Right renal cortex interstitium (tissue), 3 donors: Measurements from ENCODE around the gene RPL10. TPM values are rescaled to one million over a fixed set of nuclear protein-coding genes. Genes with fewer than 3 reads are reported as not detected.

Experiments used
- DNase-seq, 3 donors: peaks; one replicate each; pipeline ENCODE4 v3.0.0-alpha.2; 2013; ENCODE audit warnings: low read depth in 3 of 3, low spot score in 2 of 3
- polyA plus RNA-seq, 3 donors: library from polyadenylated mRNA; unstranded; fragments of 120-200 nt; gene quantifications; one replicate each; pipeline ENCODE4 v1.2.1, GENCODE V29; 2013; ENCODE audit not compliant: insufficient read length in 3 of 3

Gene RPL10
- polyA plus RNA-seq, 3 donors: 2,793 to 3,161 (median 3,142) TPM

GRCh38 chrX:154360155-154360713 is 37.9 kb upstream of the RPL10 start:
- DNase-seq: no peak

- DNase-seq: no peak
These were observed 36.0 kb upstream of the RPL10 start for GRCh38 chrX:154362085-154362742.

GRCh38 chrX:154363706-154364439 is 34.3 kb upstream of the RPL10 start:
- DNase-seq: no peak

GRCh38 chrX:154365052-154365600 is 33.1 kb upstream of the RPL10 start:
- no peak for DNase-seq

GRCh38 chrX:154365997-154366665 is 32.0 kb upstream of the RPL10 start:
- no peak for DNase-seq

- no peak for DNase-seq
These were observed 31.5 kb upstream of the RPL10 start for GRCh38 chrX:154366666-154367055.

- DNase-seq: no peak
These were observed 30.5 kb upstream of the RPL10 start for GRCh38 chrX:154367474-154368308.

- DNase-seq: no peak
These were observed 29.3 kb upstream of the RPL10 start for GRCh38 chrX:154368630-154369448.

GRCh38 chrX:154369449-154370299 is 28.5 kb upstream of the RPL10 start:
- peak; percentile 27 to 69 (median 67) for DNase-seq

- no peak for DNase-seq
These were observed 27.7 kb upstream of the RPL10 start for GRCh38 chrX:154370300-154371016.

- peak in 2 of 3 donors; percentile 69 to 83 for DNase-seq
These were observed 27.0 kb upstream of the RPL10 start for GRCh38 chrX:154371017-154371788.

- no peak for DNase-seq
These were observed 26.3 kb upstream of the RPL10 start for GRCh38 chrX:154371789-154372300.

GRCh38 chrX:154372612-154373022 is 25.6 kb upstream of the RPL10 start:
- no peak for DNase-seq

- no peak for DNase-seq
These were observed 24.6 kb upstream of the RPL10 start for GRCh38 chrX:154373340-154374306.

- no peak for DNase-seq
These were observed 23.6 kb upstream of the RPL10 start, which contains the start of gene FLNA for GRCh38 chrX:154374313-154375155. Gene FLNA (minus strand): TSS chrX:154374634. CDS start chrX:154371245, 3,389 bp downstream.
